ENCODE results near the gene LRRC74A.
A peak's percentile ranks its signal among the peaks of the same experiment; 100 is the strongest.
"Not testable (repeated sequence)": the region's sequence is repeated elsewhere in the genome, so short reads cannot be mapped to it uniquely, and the experiment has no call there.

Gene LRRC74A

GRCh38 chr14:76898006-76898405 lies 71.8 kb downstream of the LRRC74A start:
- DNase-seq = not testable (repeated sequence)

DNA sequence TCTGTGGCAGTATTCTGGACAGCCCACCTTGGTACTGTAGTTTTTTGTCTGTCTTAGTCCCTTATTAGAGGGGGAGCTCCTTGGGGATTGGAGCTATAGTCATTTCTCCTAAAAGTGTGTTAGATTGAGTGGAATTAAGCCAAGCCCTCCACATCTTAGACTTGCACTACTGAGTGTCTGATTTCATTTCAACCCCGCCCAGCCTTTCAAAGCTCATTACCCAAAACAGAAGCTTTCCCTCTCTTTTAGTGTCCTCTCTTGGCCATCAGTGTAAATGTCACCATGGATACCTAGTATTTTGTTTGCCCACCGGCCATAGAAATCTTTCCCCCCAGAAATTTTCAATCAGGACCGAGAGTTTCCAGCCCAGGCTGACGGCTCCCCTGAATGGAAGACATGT lies 74.5 kb downstream of the LRRC74A start:
- DNase-seq = no peak

DNA sequence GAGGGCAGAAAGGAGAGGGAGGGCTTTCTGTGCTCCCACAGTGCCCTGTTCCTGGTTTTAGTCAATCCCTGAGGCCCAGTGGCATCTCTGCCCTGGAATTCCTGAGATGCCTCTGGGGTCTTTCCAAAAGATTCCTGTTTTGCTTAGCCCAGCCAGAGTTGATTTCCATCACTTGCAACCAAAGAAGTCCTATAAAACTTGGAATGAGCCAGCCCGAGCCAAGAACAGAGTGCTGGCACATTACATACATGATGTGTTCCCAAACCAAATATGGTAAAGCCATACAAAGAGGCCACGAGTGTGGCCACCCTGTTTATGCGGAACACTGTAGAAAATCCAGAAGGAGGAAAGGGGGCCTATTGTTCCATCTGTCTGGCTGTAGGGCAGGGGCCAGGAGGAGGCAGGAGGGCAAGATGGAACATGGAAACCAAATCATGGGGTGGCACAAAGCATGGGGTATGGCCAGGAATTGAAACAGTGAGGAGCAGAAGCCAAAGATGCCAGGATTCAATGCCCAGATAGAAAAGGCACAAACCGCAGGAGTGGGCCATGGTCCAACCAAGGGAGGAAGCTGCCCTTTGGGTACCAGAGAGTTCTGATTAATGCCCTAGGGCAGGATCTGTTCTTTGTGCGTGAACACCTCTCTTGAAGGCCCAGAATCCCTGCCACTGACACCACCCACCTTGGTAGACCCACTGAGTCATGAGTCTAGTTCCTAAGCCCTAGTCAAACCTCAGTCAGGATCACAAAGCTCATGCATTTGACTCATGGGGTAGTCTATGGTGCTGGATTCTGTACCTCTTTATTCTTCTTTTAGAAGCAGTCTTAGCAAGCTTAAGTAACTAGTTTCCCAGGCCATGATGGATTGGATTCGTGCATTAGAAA lies 75.2 kb downstream of the LRRC74A start:
- DNase-seq = no peak

DNA sequence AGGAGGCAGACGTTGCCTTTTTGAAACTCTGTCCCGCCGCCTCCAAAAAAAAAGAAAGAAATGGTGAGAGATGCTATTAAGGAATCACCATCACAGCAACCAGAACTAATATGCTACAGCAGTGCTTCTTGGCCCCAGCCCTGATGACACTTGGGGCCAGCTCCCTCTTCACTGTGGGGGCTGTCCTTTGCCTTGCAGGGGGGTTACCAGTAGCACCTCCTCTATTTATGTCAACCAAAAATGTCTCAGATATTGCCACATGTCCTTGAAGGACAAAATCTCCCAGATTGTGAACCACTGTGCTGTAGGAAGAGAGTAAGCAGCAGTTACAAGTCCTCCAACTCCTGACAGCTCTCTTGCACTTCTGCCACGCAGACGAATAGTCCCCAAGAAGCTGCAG lies 76.4 kb downstream of the LRRC74A start:
- no peak for DNase-seq

- DNase-seq = no peak
Measured at GRCh38 chr14:76904100-76904739, 78.0 kb downstream of the LRRC74A start.

DNA sequence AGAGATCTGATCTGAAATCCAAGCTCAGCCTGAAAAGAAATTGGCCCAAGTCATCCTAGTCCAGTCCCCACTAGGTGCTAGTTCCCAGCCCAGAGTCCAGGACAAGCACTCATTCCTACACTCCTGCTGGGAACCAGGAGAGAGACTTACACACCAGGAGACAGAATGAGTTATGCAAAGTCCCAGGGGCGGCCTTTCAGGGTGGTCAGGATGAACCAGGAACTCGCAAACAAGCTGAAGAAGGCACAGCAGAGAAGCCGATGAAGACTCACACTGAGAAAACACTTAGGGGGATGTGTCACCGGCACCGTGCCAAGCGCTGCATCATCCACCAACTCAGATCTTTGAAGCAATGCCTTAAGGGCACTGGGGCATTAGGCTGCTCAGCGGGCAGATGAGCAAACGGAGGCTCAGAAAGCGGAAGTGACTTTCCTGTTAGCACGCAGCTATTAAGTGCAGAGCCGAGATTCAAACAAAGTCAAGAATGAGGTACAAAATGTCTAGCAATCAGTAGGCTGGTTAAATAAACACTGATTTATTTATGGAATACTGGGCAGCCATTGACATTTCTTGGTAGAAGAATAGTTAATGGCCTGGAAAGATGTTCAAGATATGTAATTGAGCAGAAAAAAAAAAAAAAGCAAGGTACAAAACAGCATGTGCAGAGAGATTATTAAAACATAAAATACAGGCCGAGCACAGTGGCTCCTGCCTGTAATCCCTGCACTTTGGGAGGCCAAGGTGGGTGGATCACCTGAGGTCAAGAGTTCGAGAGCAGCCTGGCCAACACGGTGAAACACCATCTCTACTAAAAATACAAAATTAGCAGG lies 78.7 kb downstream of the LRRC74A start:
- peak; percentile 51 for DNase-seq

GRCh38 chr14:76908834-76909233 lies 82.6 kb downstream of the LRRC74A start:
- no peak for DNase-seq

GRCh38 chr14:76909266-76909665 lies 83.1 kb downstream of the LRRC74A start:
- DNase-seq = no peak

DNA sequence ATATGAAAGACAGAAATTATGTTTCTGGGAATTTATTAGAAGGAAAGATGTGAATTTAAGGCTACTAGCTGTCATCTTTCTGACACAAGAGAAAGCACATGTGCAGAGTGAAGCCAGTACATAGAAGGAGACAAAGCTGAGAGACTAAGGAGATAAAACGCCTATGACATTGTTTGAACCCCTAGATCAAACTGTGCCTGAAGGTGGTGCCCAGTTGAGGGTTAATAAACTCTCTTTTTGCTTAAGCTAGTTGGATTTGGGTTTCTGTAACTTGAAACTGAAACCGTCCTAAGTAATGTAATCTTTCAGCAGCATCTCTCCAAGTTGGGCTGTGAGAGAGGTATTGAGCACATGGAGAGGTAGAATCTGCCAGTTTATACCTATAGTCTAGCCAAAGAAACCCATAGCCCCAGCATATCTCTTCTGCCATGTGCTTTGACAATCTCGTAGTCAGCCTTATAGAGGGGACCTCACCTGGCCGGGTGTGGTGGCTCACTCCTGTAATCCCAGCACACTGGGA lies 84.2 kb downstream of the LRRC74A start:
- no peak for DNase-seq

- DNase-seq = no peak
Measured at GRCh38 chr14:76911473-76911872, 85.3 kb downstream of the LRRC74A start.

DNA sequence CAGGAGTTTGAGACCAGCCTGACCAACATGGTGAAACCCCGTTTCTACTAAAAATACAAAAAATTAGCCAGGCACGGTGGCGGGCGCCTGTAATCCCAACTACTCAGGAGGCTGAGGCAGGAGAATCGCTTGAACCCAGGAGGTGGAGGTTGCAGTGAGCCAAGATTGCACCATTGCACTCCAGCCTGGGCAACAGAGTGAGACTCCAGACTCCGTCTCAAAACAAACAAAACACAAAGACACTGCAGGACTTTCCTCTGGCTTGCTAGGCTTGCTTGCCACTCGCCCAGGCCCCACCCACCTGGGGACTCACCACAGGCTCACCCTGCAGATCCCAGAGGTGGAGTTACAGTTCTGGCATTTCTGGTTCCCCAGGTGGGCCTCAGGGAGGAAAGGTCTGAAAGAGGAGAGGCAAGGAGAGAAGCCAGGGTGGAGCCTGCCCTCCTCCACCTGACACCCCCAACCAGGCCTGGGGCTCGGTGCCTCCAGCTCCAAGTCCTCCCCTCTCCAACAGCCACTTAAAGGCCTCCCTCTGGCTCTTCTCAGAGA lies 88.4 kb downstream of the LRRC74A start:
- DNase-seq = not testable (repeated sequence)

DNA sequence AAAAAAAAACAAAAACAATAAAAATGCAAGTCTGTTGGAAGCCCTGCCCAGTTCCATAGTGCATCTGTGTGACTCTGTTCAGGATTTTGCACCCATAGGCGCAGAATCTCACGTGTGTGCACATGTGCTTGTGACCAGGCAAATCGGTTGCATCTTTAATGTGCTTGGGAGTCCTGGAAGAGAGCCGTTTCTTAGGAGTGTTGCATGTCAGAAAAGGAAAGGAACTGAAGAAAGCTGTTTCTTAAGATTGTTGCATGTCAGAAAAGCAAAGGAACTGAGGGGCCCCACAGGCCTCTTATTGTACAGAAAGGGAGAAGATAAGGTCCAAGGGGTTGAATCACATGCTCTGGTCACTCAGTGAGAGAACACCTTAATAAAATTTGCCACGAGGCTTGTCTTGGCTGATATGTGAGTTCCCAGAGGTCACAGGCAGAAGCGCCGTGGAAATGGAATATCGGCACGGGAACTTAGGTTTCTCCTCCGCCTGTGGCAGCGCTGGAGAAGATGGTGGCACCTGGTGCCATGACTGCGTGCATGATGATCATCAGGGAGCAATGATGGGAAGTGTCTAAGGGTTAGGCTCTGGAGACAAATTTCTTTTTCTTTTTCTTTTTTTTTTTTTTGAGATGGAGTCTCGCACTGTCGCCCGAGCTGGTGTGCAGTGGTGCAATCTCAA lies 90.0 kb downstream of the LRRC74A start:
- no peak for DNase-seq

- DNase-seq = no peak
Measured at GRCh38 chr14:76917158-76917596, 91.0 kb downstream of the LRRC74A start.

GRCh38 chr14:76917745-76918255 lies 91.6 kb downstream of the LRRC74A start:
- DNase-seq = peak; percentile 51

DNA sequence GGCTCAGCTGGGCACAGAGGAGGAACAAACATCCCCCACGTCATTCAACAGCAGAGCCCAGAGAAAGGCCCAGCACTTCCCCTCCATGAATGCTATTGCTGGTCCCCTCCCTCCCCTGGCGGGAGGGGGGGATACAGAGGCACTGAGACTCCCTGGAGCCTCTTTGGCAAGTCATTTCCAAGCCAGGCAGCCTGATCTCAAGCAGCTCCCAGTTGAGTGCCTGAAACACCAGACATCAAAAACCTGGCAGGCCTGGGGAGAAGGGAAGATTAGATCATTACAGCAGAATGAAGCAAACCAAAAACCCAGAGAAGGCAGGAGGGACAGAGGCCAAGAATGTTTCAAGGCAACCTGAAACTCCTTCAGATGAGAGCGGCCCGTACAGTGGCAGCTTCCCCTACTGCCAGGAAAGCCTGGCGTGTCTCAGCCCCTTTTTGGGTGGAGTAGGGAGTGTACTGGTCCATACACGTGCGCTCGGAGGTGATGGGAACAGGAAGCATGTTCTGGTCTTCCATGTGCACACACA lies 92.1 kb downstream of the LRRC74A start:
- peak; percentile 48 for DNase-seq

- DNase-seq = peak; percentile 58
Measured at GRCh38 chr14:76918782-76919394, 92.7 kb downstream of the LRRC74A start.

All from NCI-H1436 (cell line).